Stimulated activated CD8-positive, alpha-beta memory T cell treated with anti-CD3 and anti-CD28 coated beads, Interleukin-4, amount 100 ng/mL, for 4 hours (primary cell): Measurements from ENCODE around the gene ENPP3.

Experiments used
- DNase-seq, 2 donors: peaks; one replicate each; pipeline ENCODE4 v3.0.0-alpha.2; 2020; ENCODE audit warnings: low read depth in 2 of 2, low spot score in 1 of 2

ENPP3 gene

DNA sequence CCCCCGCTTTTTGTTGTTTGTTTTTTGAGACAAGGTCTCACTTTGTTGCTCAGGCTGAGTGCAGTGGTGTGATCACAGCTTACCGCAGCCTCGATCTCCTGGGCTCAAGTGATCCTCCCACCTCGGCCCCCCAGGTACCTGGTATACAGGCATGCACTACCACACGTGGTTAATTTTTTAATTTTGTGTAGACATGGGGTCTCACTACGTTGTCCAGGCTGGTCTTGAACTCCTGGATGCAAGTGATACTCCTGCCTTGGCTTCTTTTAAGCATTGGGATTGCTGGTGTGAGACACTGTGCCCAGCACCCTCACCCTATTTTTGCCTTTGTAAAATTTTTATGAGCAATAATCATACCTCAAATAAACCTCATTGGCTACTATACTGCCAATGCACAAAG is 5.5 kb downstream of the ENPP3 start:
- DNase-seq: no peak

DNA sequence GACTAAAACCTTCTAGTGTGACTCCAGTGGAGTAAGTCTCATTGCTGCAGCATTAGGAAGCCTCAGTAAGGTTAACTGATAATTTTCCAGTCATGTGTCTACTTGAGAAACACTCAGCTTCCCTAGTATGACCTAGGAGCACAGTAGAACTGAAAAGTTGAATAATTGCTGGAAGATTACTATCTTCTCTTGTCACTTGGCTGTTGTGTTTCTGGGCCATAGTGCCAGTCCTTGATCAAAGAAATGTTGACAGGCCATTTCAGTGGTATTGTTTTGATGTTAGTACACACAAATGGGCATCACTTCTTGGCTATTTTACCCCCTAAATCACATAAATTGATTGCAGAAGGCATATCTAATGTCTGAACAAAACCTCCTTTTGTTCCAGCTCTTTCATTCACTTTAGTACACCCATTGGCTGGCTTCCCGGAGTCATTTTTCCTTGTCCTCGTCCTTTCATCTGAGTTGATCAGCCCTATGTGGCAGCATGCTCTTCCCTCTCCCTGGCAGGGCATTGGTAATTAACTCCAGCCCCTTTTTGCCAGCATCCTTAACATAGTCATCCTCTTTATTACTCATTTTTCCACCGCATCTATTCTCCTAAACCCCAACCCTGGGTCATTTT is 6.0 kb downstream of the ENPP3 start:
- no peak for DNase-seq

DNA sequence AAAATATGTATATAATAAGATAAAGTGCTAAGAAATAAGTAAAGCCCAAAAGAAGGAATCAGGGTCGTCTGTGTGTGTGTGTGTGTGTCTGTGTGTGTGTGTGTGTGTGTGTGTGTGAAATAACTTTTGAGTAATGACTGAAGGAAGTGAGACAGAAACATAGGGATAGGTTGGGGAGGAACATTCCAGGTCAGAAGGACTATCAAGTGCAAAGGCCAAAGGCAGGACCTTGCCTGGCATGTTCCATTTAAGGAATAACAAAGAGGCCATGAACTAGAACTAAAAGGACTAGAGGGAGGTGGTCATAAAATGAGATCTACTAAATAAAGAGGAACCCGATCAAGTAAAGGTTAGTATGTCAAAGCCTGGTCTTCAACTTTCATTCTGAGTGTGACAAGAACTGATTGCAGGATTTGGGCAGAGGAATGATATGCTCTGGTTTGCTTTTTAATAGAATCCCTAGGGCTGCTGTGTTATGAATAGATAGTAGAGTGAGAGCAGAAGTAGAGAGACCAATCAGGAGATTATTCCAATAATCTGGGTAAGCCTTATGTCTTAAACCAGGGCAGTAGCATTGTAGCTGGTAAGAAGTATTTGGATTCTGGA is 6.9 kb downstream of the ENPP3 start:
- no peak for DNase-seq

GRCh38 chr6:131644921-131645320 is 7.8 kb downstream of the ENPP3 start:
- DNase-seq: no peak

DNA sequence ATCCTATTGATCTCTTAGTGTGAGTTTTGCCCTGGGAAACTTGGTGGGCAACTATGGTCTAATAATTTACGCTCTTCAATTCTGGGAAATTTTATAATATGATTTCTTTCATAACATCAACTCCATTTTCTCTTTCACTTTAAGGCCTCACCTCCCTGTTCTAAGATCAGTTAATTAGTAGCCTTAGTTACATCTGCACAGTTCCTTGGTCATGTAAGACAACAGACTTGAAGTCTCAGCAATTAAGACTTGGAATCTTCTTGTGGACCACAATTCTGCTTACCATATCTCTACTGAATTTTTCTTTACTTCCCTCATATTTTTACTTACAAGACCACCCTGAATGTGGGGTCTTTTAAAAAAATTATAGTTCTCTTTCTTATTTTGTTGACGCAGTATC is 8.7 kb downstream of the ENPP3 start:
- no peak for DNase-seq

DNA sequence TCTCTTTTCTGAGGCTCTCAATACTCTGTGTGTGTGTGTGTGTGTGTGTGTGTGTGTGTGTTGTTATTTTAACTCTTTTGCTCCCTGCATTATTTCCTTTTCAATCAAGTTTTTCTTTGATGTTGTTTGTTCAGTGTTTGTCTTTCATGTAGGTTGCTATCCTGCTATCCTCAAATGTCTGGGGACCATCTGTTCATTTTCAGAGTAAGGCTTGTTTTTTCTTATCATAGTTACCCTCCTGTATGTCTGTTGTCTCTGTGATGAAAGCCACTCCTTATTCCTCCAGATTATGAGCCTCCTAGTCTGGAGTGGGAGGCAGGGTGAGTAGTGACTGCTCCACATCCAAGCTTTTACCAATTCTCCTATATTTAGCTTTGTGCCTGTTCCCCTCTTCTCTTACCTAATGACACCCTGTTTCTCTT is 9.2 kb downstream of the ENPP3 start:
- no peak for DNase-seq

DNA sequence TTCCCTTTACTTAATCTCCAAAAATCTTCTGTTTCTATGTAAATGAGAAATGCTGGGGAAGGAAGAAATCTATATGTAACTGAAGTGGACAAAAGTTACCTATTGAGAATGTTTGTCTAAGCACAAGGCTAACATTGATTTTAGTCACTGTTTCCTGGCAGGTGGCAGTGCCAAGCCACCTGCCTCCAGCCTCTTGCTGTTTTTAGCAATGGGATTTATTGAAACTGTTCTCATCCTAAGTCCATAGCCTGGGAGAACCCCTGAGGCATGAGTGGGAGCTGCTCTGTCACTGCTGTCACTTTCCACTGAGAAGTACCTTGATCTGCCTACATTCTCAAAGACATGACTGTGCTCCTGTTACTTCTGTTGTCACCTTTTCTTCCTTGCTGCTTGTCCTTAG is 14.7 kb downstream of the ENPP3 start:
- no peak for DNase-seq

- DNase-seq: no peak
Measured at GRCh38 chr6:131652472-131652871, 15.4 kb downstream of the ENPP3 start.

GRCh38 chr6:131654326-131654725 is 17.2 kb downstream of the ENPP3 start:
- DNase-seq: no peak

DNA sequence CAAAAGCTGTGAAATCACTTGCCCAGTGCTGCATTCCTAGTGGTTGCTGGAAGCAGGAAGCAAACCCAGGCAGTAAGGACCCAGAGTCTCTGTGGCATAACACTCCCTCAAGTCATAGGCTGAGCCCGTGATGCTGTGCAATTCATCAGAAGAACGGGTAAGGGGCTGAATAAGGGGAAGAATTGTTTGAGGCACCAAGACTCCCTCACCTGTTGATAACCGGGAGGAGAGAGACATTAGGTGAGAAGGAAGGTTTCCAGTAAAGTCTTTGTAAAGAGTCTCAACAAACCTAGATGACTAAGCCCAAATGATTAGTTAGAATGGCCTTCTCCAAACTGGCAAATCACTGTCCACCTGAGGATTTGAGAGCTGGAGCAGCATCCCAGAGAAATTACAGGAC is 18.3 kb downstream of the ENPP3 start:
- DNase-seq: no peak

DNA sequence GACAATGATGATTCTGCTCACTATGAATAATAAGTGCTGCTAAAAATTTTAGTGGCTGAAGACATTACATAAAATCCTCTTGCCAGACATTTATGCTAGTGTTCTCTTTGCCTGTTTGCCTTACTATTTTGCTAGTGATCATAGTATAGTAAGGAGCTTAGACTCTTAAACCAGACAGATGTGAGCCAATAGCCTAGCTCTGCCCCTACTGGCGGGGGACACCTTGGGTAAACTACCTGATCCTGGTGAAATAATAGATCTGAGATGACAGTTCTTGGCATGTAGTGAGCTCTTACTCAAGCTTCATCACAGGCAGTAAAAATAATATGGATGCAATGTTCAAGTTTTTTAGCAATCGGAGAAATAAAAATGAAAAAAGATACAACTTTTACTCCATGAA is 18.8 kb downstream of the ENPP3 start:
- DNase-seq: no peak

DNA sequence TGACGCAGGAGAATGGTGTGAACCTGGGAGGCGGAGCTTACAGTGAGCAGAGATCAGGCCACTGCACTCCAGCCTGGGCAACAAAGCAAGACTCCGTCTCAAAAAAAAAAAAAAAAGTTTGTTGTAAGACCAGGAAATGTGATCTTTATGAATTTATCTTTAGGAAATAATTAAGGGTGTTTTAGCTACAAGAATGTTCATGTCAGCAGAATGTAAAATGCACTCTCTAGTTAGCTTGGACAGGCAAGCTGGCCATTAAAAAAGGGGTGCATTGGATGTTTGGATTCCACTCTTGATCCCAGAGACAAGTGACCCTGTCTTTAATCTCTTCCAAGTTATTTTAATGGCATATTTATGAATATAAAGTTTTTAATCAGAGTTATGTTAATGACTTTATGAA is 19.6 kb downstream of the ENPP3 start:
- DNase-seq: no peak

- DNase-seq: no peak
Measured at GRCh38 chr6:131657222-131657621, 20.1 kb downstream of the ENPP3 start.

GRCh38 chr6:131657630-131658111 is 20.6 kb downstream of the ENPP3 start:
- no peak for DNase-seq

GRCh38 chr6:131658287-131658686 is 21.2 kb downstream of the ENPP3 start:
- DNase-seq: no peak

- no peak for DNase-seq
Measured at GRCh38 chr6:131660195-131660594, 23.1 kb downstream of the ENPP3 start.

DNA sequence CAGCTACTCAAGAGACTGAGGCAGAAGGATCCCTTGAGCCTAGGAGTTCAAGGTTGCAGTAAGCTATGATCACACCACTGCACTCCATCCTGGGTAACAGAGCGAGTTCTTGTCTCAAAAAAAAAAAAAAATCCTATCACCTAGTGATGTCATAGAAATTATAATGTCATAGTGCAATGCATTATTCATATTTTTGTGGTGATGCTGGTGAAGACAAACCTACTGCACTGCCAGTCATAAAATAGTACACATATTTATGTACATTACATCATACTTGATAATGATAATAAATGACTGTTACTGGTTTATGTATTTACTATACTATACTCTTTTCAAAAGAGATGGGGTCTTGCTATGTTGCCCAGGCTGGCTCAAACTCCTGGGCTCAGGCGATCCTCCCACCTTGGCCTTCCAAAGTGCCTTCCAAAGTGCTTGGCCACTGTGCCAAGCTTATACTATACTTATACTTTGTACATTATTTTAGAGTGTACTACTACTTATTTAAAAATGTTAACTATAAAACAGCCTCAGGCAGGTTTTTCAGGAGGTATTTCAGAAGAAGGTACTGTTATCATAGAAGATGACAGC is 26.6 kb downstream of the ENPP3 start:
- no peak for DNase-seq

- no peak for DNase-seq
Measured at GRCh38 chr6:131669891-131670290, 32.8 kb downstream of the ENPP3 start.

GRCh38 chr6:131673184-131673583 is 36.1 kb downstream of the ENPP3 start:
- DNase-seq: no peak

- DNase-seq: no peak
Measured at GRCh38 chr6:131678442-131678841, 41.3 kb downstream of the ENPP3 start.

DNA sequence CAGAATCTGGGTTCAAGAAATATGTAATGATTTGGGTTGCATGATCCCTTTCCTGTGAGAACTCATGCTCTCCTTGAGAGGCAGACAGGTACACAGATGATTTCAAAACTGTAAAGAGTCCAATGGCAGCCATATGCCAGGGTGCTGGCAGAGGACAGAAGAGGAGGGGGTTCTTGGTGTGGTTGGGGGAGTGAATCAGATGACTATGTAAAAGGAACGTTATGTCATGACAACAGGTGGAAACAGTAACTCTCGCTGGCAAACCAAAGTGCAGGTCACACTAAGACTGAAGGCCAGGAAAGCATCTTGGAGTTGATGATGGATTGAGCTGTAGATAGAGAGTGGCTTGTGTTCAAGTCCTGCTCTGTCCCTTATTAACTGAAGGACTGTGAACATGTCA is 43.8 kb downstream of the ENPP3 start:
- DNase-seq: no peak

DNA sequence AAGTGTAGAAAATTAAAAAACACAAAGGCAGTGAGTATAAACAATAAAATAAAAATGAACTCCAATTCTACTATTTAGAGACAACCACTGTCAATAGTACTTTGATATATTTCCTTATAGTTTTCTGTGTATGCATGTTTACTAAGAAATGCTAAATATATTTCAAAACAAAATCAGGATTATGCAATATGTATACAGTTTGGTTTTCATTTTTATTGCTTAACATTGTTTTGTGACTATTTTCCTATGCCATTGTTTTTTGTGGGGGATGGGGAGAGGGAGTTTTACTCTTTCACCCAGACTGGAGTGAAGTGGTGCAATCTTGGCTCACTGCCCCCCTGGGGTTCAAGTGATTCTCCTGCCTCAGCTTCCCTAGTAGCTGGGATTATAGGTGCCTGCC is 44.5 kb downstream of the ENPP3 start:
- DNase-seq: no peak

- DNase-seq: no peak
Measured at GRCh38 chr6:131682442-131682841, 45.3 kb downstream of the ENPP3 start.
